ENCODE measurements around the gene UBE2J2.

The UBE2J2 gene

DNA sequence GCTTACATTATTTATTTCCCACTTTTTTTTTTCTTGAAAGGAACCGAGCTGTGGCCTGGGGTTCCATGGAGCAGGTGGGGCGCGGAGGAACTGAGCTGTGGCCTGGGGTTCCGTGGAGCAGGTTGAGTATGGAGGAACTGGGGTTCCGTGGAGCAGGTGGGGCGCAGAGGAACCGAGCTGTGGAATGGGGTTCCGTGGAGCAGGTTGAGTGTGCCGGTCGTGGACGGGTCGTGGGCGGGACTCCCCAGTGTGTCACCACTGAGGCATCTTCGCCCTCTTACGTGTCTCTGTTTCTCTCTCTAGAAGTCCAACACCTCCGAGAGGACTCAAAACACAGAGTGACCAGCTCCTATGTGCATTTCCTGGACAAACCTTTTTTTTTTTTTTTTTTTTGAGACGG, 5.4 kb upstream of the UBE2J2 start:
- no peak for DNase-seq

DNA sequence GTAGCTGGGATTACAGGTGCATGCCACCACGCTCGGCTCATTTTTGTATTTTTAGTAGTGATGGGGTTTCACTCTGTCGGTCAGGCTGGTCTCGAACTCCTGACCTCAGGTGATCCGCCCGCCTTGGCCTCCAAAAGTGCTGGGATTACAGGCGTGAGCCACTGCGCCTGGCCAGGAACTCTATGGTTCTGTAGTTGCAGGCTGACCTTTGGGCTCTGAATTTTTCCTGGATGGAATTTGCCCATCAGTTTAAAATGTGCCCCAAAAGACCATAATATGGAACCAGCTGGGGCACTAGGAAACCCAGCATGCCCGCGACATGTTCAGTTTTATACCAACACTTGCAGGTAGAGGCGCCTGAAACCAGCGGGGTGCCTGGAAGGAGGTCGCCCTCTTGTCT, 5.0 kb upstream of the UBE2J2 start:
- no peak for DNase-seq

DNA sequence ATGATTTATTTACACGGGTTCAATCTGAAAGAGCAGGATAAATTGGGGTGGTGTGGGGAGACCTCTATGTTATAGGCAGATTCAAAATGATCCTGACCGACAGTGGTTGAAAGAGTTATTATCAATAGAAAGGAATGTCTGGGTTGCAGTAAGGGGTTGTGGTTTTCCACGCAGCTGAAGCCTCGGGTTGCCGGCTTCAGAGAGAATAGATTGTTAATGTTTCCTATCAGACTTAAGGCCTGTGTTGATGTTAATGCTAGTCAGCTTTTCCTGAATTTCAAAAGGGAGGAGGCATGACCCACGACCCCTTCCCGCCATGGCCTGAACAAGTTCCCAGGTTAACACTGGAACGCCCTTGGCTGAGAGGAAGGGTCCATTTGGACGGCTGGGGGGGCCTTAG, 2.2 kb upstream of the UBE2J2 start:
- DNase-seq: no peak

DNA sequence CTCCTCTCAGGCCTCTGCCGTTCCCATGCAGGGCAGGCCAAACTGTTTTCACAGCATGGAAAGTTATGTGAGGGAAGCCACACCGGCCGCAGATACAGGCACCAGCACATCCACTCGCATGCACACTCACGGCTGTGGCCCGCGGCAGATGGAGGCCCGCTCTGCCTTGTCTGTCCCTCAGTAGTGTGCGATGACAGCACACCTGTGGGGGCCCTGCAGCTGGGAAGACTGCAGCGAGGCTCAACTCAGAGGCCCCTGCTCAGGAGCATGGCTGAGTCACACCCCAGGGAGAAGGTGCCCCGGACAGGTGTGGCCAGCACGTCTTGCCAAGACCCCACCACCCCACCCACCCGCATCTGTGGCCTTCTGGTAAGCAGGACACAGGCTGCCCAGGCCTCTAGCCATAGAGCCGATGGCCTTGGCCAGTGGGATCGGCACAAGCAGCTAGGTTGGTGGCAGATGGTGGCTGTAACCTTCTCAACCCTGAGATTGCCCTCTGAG, 1.3 kb upstream of the UBE2J2 start:
- no peak for DNase-seq

DNA sequence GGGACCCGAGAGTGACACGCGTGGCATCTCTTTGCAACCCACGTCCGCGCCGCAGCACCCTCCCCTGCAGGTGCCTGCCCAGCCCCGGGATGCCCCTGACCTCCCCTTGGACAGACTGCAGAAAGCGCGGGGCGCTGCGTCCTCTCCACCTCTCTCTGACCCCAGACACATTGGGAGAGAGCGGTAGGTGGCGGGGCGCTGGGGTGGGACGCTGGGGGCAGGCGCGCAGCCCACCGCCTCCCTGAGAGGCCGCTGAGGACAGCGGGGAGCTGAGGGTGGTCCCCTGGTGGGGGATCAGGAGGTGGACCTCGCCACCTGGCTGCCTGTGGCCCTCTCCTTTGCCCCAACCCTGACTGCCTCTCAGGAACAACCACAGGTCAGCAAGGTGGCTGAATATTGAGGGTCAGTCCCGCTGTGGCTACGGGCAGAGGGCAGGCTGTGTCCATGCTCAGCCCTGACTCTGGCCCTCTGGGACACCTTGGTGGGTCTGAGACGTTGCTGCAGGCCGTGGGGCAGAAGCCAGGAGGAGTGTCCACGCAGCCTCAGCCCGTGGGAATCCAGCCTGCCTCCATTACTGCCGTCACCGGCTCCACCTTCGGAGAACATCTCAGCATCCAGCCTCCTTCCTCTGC, 761 bp upstream of the UBE2J2 start:
- no peak for DNase-seq

DNA sequence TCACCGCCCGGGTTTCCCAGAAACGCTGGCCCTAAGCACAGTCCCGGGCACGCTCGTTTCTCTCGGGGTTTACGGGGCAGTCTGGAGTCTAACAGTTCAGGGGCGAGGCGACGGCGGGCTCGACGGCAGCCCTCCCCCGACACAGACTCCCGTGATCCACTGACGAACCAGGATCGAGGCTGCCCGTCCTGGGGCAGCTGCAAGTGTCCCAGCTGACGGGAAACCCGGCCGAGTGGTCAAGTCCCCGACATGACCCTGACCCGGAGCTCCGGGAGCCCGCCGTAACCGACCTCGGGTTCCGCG, 494 bp downstream of the UBE2J2 start:
- DNase-seq: no peak

DNA sequence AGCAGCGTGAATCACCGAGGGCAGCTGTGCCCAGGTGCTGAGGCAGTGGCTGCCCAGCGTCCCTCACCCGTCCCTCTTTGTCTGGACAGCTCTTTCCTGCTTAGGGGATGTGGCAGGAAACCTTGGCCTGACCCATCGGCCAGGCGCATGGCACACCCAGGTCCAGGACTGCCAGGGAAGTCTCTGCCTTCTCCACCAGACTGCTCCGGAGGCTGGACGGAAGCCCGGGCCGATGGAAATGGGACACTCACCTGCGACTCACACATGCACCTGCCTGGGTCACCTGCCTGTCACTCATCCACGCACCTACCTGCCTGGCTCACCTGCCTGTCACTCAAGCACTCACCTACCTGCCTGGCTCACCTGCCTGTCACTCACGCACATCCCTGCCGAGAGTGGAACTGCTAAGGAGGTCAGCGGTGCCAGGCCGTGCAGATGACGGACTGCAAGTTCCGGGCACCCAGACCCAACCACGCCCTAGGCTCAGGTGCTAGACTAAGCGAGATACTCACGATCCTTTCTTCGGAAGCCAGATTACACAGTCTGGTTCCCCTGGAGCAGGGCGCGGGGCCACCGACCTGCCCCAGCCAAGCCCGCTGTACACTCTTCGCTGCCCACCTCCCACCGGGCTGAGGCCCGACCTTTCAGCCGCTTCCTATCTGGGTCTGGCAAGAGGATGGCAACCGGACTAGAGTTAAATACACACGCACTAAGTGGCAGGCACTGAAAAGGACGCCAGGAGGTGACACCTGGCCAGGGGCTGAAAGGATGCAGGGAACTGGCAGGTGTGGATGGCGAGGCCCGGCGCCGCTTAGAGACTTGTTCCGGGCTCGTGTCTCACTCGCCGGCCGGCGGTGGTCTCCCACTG, 1.1 kb downstream of the UBE2J2 start:
- DNase-seq: no peak

DNA sequence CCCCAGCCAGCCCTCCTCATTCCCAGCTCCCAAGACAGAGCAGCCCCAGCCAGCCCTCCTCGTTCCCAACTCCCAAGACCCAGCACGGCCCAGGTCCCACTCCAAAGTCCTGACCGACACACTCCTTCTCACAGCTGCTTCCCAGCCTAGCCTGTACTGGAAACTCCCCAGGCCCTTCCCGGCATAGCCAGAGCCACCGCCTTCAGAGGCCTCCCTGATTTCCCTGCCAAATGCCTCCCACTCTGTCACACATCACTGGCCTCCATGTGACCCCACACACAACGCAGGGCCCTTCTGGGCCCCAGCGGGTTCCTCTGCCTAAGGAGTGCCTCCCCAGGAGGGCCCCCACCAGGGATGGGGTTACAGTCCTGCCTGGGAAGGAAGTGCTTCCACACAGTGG, 2.8 kb downstream of the UBE2J2 start:
- no peak for DNase-seq

DNA sequence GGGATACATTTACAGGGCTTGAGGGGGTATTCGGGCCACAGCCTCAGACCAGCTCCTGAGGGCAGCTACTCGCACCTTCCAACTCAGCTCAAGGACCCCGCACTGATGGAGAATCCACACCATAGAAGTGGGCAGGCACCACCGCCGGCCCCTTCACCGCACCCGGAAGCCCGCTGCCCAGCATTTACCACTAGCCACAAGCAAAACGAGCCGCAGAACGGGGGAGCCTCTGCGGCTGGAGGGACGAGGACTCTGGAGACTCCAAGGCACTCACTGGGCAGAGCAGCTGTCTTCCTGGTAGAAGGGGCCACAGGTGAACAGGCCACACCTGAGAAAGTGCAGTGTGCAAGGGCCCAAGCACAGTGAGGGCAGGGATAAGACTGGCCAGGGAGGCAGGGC, 5.4 kb downstream of the UBE2J2 start:
- no peak for DNase-seq

DNA sequence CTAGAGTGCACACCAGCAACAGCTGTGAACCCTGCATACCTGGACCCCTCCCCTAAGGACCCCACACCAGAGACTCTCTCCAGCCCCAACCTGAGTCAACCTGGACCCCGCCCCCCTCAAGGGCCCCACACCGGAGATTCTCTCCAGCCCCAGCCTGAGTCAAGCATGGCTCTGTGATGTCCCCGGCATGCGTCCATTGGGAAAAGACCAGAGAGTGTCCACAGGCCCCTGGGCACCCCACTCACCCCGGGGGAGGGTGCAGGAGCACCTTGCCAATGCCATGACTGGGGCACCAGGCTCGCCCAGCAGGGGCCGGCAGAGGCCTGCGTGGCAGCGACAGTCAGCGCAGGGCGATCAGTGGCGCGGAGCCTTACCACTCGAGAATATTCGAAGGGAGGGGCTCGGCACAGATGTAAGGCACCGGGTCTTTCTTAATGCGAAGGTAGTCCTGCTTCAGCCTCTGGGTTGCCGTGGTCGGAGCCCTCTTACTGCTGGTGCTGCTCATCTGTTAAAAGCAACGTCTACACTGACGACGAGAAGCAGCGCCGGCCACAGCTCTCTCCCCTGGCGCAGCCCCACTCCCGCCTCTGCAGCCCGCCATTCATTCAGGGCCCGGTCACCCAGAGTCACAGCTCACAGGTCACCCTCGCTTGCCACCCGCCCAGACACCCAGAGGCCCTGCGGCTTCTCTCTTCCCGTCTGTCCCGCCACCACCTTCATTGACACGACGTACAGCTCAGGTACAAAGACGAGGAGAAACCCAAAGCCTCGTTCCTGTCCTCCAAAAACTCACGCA, 6.0 kb downstream of the UBE2J2 start:
- DNase-seq: no peak

DNA sequence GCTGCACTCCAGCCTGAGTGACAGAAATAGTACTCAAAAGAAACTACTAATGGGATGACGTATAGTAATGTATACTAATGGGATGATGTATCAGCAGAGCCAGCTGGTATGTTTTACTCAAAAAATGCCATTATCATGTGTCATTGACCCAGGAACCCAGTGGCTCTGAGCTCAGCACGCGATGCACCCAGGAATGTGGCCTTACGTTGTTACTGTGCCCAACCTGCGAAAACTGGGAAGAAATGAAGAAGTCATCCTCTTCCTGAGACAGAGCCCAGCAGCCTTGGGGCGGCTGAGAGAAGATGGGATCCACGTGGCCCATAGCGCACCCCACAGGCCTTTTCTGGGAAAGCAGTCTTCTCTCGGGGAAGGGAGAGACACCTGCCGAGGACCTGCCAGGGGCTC, 8.8 kb downstream of the UBE2J2 start:
- DNase-seq: no peak

DNA sequence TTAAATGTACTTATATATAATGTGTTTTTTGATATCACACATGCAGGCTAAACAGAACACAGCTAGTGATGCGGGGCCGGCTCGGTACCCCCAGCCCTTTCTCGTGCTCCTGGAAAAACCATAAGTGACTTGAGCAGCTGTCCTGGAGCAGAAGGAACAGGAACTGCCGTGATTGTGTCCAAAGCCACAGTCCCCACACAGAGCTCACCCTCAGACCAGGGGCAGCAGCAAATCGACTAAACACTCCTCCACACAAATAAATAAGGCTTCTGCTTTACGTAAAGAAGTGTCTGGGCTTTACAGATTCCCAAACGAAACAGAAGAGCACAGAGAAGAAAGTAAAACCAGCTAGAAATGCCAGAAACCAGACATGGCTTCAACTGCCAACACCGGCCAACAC, 9.6 kb downstream of the UBE2J2 start:
- no peak for DNase-seq

DNA sequence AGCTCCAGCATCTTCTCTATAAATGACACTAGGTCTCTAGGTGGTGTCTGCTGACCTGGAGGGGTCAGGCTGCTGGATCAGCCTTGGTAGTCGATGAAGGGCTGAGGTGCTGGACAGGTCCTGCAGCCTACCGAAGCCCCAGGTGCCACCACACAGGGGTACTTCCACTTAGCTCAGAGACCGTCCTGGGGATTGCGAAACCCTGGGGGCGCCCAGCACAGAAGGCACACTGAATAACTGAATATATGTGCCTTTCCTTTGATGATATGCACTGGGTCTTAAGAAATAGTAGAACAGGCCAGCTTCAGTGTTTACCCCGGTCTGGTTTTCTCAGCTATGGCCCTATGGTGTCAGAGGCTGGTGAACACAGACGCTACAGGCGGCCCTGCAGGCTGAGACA, 10.9 kb downstream of the UBE2J2 start:
- no peak for DNase-seq

DNA sequence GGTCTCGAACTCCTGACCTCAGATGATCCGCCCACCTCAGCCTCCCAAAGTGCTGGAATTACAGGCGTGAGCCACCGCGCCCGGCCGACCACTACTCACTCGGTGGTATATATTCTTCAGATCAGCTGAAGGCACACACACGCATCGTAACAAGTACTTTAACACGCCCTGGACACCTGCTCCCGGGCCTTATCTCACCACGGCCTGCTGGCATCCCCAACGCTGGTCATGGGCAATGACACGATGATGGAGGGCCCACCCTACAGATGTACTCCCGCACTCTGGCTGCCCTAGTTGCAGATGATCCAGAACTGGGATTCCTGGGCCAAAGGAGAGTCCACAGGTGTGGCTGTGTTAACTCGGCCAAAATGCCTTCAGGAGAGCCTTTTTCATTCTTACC, 11.6 kb downstream of the UBE2J2 start:
- no peak for DNase-seq

DNA sequence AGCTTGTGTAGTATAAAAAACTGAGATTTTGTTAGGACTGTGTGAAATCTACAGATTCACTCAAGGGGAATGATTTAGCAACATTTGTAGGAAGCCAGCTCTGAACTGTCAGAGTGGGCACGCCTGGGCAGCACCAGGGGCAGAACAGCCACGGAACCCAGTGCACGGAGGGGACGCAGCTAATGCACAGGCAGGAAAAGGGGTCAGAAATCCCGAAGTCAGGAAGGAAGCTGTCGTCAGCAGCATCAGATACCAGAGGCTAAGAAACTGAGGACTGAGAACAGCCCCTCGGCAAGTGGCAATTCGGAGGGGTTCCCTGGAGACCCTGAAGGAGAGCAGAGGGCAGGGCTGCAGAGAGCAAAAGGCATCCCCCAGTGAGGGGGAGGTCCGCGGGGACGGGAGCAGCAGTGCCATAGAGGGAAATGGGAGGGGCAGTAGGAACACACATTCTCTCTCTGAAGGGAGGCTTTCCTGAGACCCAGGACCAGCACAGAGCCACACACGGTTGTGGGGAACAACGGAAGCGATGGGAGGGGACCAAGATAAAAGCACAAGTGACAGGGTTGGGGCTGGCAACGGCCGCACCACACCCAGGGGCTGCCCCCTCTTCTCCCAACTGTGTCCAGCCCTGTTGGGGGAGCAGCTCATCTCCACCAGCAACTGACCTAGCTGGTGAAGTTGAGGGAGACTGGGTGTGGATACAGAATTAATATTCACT, 12.7 kb downstream of the UBE2J2 start:
- no peak for DNase-seq

DNA sequence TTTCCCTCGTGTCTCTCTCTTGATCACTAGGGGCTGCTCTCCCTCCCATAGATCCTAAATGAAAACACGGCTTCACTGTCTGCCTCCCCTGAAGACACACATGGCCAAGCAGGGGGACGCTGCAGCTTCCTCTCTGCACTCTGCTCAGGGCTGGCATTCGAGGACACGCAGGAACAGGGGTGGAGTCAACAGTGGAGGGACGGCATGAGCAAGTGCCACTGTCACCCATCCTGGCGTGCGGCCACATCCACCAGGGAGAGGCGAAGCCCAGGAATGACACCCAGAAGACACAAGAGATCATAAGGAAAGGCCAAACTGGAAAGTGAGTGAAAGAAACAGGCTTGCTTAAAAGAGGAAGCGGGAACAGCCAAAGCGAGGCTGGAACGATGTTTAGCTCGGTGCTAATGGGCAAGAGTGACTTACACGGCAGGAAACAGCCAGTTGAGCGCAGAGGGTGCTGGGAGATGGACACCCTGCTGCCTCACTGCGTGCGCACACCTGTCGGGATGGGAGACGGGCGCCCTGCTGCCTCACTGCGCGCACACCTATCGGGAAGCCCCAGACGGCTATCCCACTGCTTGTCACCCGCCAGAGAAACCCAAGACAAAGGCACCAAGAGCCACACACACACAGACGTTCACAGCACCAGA, 13.6 kb downstream of the UBE2J2 start:
- DNase-seq: no peak

DNA sequence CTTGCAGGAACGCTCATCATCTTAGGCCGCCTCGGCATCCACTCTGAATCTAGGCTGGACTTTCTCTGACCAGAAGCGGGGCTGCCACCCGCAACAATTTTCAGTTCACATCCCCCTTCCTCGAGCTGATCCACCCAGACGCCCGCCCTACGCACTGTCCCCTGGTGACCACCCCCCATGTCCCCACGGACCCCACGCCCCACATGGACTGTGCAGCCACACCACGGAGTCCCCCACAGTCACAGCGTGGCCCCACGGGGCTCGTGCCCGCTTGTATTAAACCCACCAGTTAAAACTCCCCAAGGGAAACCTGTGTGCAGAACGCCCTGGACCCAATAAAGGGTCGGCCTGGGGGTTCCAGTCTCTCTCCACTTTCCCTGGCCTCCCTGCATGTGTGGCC, 14.1 kb downstream of the UBE2J2 start:
- DNase-seq: no peak

DNA sequence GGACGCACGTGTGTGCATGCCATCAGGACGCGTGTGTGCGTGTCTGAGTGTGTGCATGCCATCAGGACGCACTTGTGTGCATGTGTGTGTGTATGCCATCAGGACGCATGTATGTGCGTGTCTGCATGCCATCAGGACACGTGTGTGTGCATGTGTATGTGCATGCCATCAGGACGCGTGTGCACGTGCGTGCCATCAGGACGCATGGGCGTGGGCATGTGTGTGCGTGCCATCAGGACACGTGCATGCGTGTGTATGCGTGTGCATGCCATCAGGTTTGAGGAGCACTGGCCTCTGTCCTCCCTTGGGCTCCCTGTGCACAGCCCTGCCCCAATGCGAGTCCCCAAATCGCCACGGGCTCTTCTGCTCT, 14.6 kb downstream of the UBE2J2 start:
- no peak for DNase-seq

DNA sequence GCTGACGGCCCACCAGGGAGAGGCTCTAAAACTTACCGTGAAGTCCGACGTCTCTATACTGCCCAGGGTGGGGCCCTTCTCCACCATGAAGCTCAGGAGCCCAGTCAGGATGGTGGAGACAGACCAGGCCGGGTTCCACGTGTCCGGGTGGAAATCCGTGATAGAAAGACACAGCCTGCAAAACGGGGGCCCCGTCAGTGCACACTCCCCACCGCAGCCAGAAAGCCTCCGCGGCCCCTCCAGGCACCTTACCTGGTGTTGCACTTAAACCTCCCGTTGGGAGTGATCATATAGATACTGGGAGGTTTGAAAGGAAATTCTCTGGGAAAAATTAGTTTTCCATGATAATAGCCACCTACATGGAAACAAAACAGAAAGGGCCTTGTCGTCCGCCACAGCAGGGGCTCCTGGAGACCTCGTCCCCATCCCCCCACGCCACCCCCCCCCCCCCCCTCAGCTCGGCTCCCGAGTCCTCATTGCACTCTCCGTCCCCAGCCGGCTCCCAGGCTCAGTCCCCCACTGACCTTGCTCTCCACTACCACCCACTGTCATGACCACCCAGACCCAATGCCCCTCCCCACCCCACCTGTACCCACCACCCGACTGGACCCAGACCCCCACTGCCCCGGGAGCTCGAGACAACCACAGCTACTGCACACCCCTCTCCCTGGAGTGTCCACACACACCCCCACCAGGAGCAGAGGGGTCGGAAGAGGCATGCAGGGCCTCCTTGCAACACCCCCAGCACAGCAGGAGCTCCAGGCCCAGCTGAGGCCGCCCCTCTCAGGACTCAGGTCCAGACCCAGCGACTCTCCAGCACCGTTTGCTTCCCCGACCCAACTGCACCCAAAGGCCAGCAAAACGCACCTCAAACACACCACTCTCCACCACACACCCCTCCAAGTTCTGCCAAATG, 16.4 kb downstream of the UBE2J2 start:
- DNase-seq: no peak

DNA sequence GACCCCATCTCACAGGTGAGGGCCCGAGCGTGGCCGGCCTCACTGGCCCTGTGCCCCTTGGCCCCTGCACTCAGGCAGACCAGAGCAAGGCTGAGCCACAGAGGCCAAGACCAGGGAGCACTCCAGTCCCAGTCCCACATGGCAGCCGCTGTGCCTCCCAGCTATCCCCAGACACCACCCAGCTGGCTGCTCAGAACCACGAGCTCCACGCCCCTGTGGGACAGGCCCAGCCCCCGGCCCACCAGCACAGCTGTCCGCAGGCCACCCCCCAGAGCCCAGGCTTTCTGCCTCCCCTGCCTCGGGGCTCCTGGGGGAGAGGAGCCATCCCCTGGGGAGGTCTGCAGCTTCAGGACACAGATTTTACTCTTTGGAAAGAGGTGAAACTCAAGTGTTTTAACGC, 18.0 kb downstream of the UBE2J2 start:
- no peak for DNase-seq

DNA sequence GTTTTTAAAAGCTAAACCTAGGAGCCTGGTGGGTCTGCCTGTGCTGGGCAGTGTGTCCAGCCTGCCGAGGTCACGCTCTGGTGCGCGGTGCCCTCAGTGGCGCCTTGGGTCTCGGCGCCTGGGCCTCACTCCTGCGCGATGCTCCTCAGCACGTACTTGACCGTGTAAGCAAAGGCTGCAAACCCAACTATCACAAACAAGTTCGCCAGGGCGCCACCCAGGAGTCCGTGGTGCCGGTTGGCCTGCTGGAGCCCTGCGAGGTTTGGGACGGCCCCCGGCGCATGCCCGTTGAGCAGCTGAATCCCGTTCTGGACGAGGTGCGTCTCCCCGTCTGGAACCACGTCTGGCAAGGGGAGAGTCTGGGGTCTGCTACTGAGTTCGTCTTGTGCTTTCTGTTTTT, 18.6 kb downstream of the UBE2J2 start:
- DNase-seq: no peak

DNA sequence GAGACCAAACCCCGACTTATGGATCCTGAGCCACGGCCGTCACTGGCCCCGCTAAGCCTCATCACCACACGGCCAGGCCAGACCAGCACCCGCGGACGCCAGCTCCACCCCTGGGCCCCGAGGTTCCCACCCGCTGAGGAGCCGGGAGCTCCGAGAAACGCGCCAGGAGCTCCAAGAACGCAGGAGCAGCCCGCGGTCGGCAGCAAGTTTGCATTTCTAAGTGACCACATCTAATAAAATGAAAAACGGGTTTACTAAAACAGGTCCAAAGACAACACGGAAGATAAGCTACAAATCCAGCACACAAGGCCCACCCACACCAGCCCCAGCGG, 19.0 kb downstream of the UBE2J2 start:
- no peak for DNase-seq

All from right forelimb (tissue), 1 donor.